BLaER1 (cell line): ENCODE measurements around the gene ZCCHC24.

Experiments
- H3K27ac ChIP-seq: shearing (Covaris generic); formaldehyde crosslinking; 2 replicates; pipeline ENCODE4 v1.8.1; 2022
- H3K27me3 ChIP-seq: shearing (Covaris generic); formaldehyde crosslinking; 2 replicates; pipeline ENCODE4 v1.8.1; 2022
- H3K36me3 ChIP-seq: shearing (Covaris generic); formaldehyde crosslinking; 2 replicates; pipeline ENCODE4 v1.8.1; 2022
- H3K4me1 ChIP-seq: shearing (Covaris generic); formaldehyde crosslinking; 2 replicates; pipeline ENCODE4 v1.8.1; 2022
- H3K4me2 ChIP-seq: shearing (Covaris generic); formaldehyde crosslinking; 2 replicates; pipeline ENCODE4 v1.8.1; 2022
- H3K4me3 ChIP-seq: shearing (Covaris generic); formaldehyde crosslinking; 2 replicates; pipeline ENCODE4 v1.8.1; 2022
- H3K9ac ChIP-seq: shearing (Covaris generic); formaldehyde crosslinking; 2 replicates; pipeline ENCODE4 v1.8.1; 2022
- H3K9me3 ChIP-seq: shearing (Covaris generic); formaldehyde crosslinking; 2 replicates; pipeline ENCODE4 v1.8.1; 2022
- H4K20me1 ChIP-seq: shearing (Covaris generic); formaldehyde crosslinking; 2 replicates; pipeline ENCODE4 v1.8.1; 2022
- Cebpa-rat ChIP-seq: shearing (Covaris generic); IDR thresholded peaks from 2 replicates; pipeline ENCODE4 v1.8.1; 2022

The ZCCHC24 gene

DNA sequence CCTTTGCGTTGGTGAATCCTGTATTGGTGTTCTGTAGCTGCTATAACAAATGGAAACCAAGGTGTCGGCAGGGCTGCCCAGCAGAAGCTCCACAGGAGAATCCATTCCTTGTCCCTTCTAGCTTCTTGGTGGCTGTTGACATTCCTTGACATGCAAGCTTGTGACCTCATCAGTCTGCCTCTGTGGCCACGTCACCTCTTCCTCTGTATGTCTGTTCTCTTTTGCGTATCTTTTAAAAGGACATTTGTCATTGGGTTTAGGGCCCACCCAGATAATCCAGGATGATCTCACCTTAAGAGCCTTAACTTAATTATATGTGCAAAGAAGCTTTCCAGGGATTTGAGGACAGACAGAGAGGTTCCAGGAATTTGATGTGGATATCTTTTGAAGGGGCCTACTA is 15.3 kb upstream of the ZCCHC24 start:
- Histone ChIP-seq H3K9me3 (no peaks in the 10 kb centered on the region), H4K20me1 (no peaks in the 10 kb centered on the region), H3K9ac (no peak overlapping the region), H3K4me2 (no peak overlapping the region), H3K27ac (no peak overlapping the region), H3K4me1 (peaks cover 19% of the 10 kb centered on the region), H3K4me3 (no peak overlapping the region), H3K27me3 (no peaks in the 10 kb centered on the region), H3K36me3 (no peaks in the 10 kb centered on the region)
- TF ChIP-seq Cebpa-rat = no peak

DNA sequence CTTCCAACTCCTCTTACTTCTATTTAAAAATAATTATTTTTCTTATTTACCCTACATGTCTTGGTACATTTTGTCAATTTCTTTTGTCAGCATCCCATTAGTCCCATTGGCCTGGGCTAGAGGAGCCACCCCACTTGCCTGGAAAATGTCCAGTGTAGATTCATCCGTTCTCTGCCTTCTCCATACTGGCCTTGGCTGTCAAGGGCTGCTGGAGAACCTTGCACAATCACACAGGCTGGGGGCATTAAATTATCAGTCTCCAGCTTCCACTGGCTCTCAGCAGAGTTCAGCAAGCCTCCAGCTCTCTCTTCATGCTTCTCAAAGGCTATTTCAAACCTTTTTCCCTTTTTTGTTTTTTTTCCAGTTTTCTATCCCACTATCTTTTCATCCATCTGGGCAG is 13.8 kb upstream of the ZCCHC24 start:
- H3K9ac ChIP-seq = no peak overlapping the region
- H3K4me1 ChIP-seq = peaks cover 7% of the 10 kb centered on the region
- H3K36me3 ChIP-seq = no peaks in the 10 kb centered on the region
- no peak overlapping the region for H3K27ac ChIP-seq
- no peak overlapping the region for H3K4me2 ChIP-seq
- H3K27me3 ChIP-seq = no peaks in the 10 kb centered on the region
- no peak for TF ChIP-seq Cebpa-rat
- no peaks in the 10 kb centered on the region for H4K20me1 ChIP-seq
- H3K4me3 ChIP-seq = no peak overlapping the region
- no peaks in the 10 kb centered on the region for H3K9me3 ChIP-seq

DNA sequence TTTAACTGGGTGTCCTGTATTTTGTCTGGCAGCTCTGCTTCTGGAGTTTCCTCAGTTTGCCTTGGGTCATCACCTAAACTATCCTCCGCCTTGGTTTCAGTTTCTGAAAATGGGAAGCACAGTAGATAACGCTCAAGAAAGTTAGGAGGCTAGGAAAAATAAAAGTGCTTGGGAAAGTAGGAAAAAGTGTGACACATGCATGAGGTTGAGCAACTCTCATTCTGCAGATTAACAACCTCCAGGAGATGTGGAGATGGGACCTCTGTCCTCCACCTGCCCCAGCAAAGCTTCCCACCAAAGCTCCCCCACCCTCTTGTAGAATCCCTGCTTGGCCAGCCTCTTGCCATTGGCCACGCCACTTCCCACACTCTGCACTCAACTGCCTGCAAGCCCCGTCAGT is 13.1 kb upstream of the ZCCHC24 start:
- Histone ChIP-seq H3K27me3 (no peaks in the 10 kb centered on the region), H3K27ac (no peak overlapping the region), H3K9ac (no peak overlapping the region)

DNA sequence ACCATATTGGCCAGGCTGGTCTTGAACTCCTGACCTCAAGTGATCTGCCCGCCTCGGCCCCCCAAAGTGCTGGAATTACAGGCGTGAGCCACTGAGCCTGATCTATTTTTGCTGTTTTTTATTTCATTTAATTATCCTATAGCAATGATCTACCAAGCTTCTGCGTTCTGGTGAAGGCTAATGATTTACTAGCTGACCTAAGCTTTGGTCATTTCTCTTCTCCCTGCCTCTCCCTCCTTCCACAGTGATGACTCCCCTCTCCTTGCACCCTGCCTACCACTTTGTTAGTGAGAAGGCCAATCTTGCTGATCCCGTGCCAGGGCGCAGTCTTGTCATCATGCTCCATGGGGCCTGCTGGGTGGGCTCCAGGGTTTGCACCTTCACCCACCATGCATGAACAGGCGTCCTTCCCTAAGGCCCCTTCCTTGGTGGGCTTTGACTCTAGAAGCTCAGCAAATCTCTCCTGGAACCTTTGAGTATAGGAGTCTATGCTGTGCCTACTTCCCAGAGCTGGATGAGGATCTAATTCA is 11.9 kb upstream of the ZCCHC24 start:
- H3K4me1 ChIP-seq = no peaks in the 10 kb centered on the region
- H3K4me3 ChIP-seq = no peak overlapping the region
- no peaks in the 10 kb centered on the region for H3K27me3 ChIP-seq
- H3K9me3 ChIP-seq = no peaks in the 10 kb centered on the region
- H4K20me1 ChIP-seq = no peaks in the 10 kb centered on the region
- no peak overlapping the region for H3K9ac ChIP-seq
- TF ChIP-seq Cebpa-rat = no peak
- no peaks in the 10 kb centered on the region for H3K36me3 ChIP-seq
- H3K27ac ChIP-seq = no peak overlapping the region
- no peak overlapping the region for H3K4me2 ChIP-seq

More for the DNA sequence above, 13.1 kb upstream of the ZCCHC24 start:
- no peak for TF ChIP-seq Cebpa-rat
- no peaks in the 10 kb centered on the region for H3K4me1 ChIP-seq
- H3K4me2 ChIP-seq = no peak overlapping the region
- no peaks in the 10 kb centered on the region for H3K9me3 ChIP-seq
- no peaks in the 10 kb centered on the region for H3K36me3 ChIP-seq
- H3K4me3 ChIP-seq = no peak overlapping the region
- no peaks in the 10 kb centered on the region for H4K20me1 ChIP-seq

DNA sequence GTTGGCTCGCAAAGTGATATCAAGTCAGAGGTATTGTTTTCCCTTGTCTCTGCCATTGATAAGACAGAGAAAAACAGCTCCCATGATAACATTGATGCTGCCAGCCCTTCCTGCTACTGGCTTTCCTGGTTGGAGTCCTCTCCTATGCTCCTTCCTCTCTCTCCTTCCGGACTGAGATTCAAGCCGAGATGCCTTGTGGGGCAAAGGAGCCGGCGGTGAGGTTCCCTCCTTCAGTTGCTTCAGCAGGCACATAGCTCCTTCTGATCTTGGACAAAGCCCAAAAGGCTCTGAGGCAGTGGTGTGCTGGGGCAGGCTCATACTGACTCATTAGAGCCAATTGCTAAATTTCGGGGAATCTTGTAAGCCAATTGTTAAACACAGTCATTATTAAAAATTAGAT is 8.8 kb upstream of the ZCCHC24 start:
- H3K9me3 ChIP-seq = no peaks in the 10 kb centered on the region
- no peak overlapping the region for H3K27ac ChIP-seq
- no peaks in the 10 kb centered on the region for H3K36me3 ChIP-seq
- H3K4me1 ChIP-seq = no peaks in the 10 kb centered on the region
- no peaks in the 10 kb centered on the region for H3K27me3 ChIP-seq
- no peaks in the 10 kb centered on the region for H4K20me1 ChIP-seq
- TF ChIP-seq Cebpa-rat = no peak
- no peak overlapping the region for H3K9ac ChIP-seq
- no peak overlapping the region for H3K4me3 ChIP-seq
- no peak overlapping the region for H3K4me2 ChIP-seq

DNA sequence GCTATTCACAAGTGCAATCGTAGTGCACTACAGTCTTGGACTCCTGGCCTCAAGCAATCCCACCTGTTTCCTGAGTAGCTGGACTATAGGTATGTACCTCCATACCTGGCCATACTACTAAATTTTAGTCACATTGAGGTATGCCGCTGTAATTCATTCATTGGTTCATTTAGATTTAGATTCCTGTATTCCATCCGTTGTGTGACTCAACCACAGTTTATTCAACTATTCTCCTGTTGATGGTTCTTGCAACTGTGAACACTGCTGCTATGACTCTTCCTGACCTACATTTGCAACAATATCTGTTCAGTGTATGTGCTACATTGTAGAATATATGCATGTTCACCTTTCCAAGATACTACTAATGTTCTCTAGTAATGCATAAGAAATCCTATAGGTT is 8.0 kb upstream of the ZCCHC24 start:
- Histone ChIP-seq H3K27me3 (no peaks in the 10 kb centered on the region), H3K9me3 (no peaks in the 10 kb centered on the region), H4K20me1 (no peaks in the 10 kb centered on the region), H3K36me3 (no peaks in the 10 kb centered on the region), H3K4me2 (no peak overlapping the region), H3K4me1 (0 out of 2 replicates have a peak, but pooled peaks cover 8% of the 10 kb centered on the region), H3K9ac (no peak overlapping the region), H3K4me3 (no peak overlapping the region), H3K27ac (no peak overlapping the region)
- TF ChIP-seq Cebpa-rat = no peak

DNA sequence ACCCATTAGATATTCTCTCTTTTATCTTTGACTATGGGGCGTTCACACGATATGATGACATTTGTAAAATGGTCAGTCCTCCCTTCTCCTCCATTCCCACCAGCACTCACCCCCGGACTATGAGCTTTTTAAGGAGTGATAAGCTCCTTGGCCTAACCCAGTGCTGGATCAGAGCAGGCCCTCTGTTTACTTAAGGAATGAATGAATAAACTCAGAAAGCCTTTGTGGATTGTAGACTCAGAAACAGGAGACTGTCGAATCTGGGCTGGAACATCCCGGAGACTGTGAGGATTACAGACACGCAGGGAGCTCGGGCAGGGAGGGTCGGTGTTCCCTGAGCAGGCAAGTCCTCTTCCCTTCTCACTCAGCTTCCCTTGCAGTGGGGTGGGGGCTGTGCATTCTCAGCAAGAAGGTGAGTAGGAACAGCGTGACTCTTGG is 6.8 kb upstream of the ZCCHC24 start:
- H3K4me1 ChIP-seq = peaks cover 20% of the 10 kb centered on the region; the same call in 1 of the 2 replicates
- no peak overlapping the region for H3K4me3 ChIP-seq
- no peak for TF ChIP-seq Cebpa-rat
- no peaks in the 10 kb centered on the region for H3K36me3 ChIP-seq
- no peaks in the 10 kb centered on the region for H3K27me3 ChIP-seq
- no peaks in the 10 kb centered on the region for H4K20me1 ChIP-seq
- H3K27ac ChIP-seq = no peak overlapping the region
- no peak overlapping the region for H3K9ac ChIP-seq
- H3K4me2 ChIP-seq = no peak overlapping the region
- H3K9me3 ChIP-seq = no peaks in the 10 kb centered on the region

DNA sequence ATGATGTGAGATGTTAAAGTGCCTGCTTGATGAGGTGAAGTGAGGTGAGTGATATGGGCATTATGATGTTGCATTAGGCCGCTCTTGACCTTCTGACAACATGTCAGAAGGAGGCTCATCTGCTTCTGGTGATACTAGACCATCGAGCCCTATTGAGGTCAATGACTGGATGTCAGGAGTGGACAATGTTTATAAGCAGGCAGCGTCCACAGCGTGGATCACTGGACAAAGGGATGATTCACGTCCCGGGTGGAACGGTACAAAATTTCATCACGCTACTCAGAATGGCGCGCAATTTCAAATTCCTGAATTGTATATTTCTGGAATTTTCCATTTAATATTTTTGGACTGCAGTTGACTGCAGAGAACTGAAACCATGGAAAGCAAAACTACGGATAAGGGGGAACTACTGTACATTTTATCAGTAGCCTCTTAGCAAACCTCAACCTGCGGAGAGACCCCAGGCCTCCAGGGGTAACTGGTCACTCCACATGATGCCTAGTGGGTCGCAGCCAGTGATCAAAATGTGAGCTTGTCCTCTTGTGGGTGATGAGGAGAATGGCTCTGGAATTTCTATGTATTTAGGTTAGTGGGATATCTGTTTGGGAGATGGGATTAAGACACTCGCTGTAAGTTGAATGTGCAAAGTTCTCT is 5.7 kb upstream of the ZCCHC24 start:
- H4K20me1 ChIP-seq = no peaks in the 10 kb centered on the region
- no peaks in the 10 kb centered on the region for H3K9me3 ChIP-seq
- H3K9ac ChIP-seq = no peak overlapping the region
- peaks cover 28% of the 10 kb centered on the region for H3K4me1 ChIP-seq
- no peak overlapping the region for H3K4me2 ChIP-seq
- TF ChIP-seq Cebpa-rat = no peak
- H3K4me3 ChIP-seq = no peak overlapping the region
- no peaks in the 10 kb centered on the region for H3K36me3 ChIP-seq
- H3K27ac ChIP-seq = no peak overlapping the region
- H3K27me3 ChIP-seq = no peaks in the 10 kb centered on the region

DNA sequence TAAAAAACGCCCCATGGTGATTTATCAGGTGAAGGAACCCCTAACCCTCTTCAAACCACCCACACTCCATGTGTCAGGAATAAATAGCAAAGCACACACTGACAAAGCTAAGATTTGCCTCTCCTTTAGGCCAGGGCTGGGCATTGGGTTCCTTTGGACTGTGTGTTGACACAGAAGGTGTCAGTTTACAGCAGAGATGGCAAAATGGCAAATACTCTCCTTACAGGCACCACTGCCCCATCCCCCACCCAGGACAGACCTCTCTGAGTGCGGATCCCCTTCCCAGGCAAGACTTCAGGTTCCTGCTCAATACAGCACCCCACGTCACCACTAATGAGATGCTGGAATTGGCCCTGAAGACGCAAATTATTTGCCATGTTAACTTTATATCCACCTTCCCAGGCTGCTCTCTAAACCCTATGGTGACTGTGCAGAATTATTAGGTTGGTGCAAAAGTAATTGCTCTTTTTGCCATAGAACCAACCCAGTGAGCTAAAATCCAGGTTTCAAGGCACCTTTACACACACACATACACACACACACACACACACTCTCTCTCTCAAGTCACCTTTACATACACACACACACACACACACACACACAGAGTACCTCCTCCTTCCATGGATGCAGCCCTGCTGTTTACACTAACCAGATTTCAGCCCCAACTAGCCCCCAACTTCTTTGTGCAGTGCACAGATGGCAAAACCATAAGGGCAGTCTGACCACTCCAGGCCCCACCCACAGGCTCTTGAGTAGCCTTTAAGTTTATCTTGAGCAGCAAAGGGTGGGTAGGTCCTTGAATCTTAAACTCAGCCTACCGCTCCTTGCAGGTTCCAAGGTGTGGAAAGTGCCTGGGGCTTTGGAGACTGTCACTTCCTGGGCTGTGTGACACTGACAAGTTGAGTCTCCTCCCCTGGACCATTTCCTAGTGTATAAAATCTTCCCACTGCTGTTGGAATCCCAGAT is 4.0 kb upstream of the ZCCHC24 start:
- H3K4me3 ChIP-seq = no peak overlapping the region
- H3K27ac ChIP-seq = no peak overlapping the region
- H3K36me3 ChIP-seq = no peaks in the 10 kb centered on the region
- TF ChIP-seq Cebpa-rat = no peak
- H3K9ac ChIP-seq = no peak overlapping the region
- H4K20me1 ChIP-seq = peaks cover 2% of the 10 kb centered on the region
- H3K4me2 ChIP-seq = no peak overlapping the region
- no peaks in the 10 kb centered on the region for H3K9me3 ChIP-seq
- H3K27me3 ChIP-seq = no peaks in the 10 kb centered on the region
- H3K4me1 ChIP-seq = peaks cover 28% of the 10 kb centered on the region

DNA sequence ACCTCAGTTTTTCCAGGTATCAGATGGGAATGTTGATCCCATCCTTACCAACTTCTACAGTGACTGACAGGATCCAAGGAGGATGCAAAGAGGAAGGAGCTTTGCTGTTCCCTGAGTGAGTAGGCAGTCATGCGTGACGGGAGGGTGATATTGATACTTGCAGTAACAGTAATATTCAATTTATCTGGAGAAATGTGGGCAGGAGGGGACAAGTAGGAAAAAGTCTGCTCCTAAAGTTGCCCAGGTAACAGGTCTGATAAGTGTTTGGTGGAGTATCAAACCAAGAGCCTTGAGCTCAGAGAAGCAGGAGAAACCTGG is 3.3 kb upstream of the ZCCHC24 start:
- H3K36me3 ChIP-seq = no peaks in the 10 kb centered on the region
- no peak for TF ChIP-seq Cebpa-rat
- no peak overlapping the region for H3K4me2 ChIP-seq
- peaks cover 10% of the 10 kb centered on the region for H4K20me1 ChIP-seq
- H3K27ac ChIP-seq = no peak overlapping the region
- H3K4me1 ChIP-seq = peaks cover 34% of the 10 kb centered on the region
- no peak overlapping the region for H3K4me3 ChIP-seq
- no peaks in the 10 kb centered on the region for H3K27me3 ChIP-seq
- H3K9me3 ChIP-seq = no peaks in the 10 kb centered on the region
- no peak overlapping the region for H3K9ac ChIP-seq
